PC-3 (cell line): Measurements from ENCODE around the gene VPS52.

ENCODE experiments used
- EZH2 ChIP-seq: fragments of 300-600 bp; sonication (generic); IDR thresholded peaks from one replicate; pipeline ENCODE4 v1.6.1; 2017; ENCODE audit warnings: antibody characterized with exemption, mild to moderate bottlenecking, low read length; ENCODE audit not compliant: unreplicated experiment
- EZH2phosphoT487 ChIP-seq: fragments of 300-600 bp; sonication (generic); IDR thresholded peaks from 2 replicates; pipeline ENCODE4 v1.6.1; 2018; ENCODE audit warnings: mild to moderate bottlenecking, antibody characterized with exemption, low read length, borderline replicate concordance
- TF ChIP-seq, protein P1 (sequence below): fragments of 300-600 bp; sonication (generic); conservative IDR thresholded peaks from 2 replicates; pipeline ENCODE4 v1.5.1; 2017; ENCODE audit warnings: antibody characterized with exemption, low read depth, mild to moderate bottlenecking, low read length

GRCh38 chr6:33301877-33302276 is 30.2 kb upstream of the VPS52 start:
- TF ChIP-seq, protein P1, sequence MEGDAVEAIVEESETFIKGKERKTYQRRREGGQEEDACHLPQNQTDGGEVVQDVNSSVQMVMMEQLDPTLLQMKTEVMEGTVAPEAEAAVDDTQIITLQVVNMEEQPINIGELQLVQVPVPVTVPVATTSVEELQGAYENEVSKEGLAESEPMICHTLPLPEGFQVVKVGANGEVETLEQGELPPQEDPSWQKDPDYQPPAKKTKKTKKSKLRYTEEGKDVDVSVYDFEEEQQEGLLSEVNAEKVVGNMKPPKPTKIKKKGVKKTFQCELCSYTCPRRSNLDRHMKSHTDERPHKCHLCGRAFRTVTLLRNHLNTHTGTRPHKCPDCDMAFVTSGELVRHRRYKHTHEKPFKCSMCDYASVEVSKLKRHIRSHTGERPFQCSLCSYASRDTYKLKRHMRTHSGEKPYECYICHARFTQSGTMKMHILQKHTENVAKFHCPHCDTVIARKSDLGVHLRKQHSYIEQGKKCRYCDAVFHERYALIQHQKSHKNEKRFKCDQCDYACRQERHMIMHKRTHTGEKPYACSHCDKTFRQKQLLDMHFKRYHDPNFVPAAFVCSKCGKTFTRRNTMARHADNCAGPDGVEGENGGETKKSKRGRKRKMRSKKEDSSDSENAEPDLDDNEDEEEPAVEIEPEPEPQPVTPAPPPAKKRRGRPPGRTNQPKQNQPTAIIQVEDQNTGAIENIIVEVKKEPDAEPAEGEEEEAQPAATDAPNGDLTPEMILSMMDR: no peak
- TF ChIP-seq EZH2 (no peak), EZH2phosphoT487 (no peak)
